H1 (cell line): Measurements from ENCODE around the gene ASB8. TPM values are rescaled to one million over a fixed set of nuclear protein-coding genes. Genes with fewer than 3 reads are reported as not detected.

Experiments
- polyA plus RNA-seq, 7 experiments: library from polyadenylated mRNA; depleted of rRNA in 3 of 7; stranded (reverse) in 5 of 7; unstranded in 2 of 7; fragments of >200 nt in 5 of 7; fragments of 200-250 nt in 2 of 7; gene quantifications; 1 replicate in 5 of 7; 2 replicates in 1 of 7; 4 replicates in 1 of 7; pipeline versions ENCODE4 v1.2.1 to v1.2.3, GENCODE V29; 2011 to 2013; ENCODE audit warnings: missing spikeins in 2 of 7, mixed read lengths in 2 of 7
- total RNA-seq: library from RNA; stranded (reverse); fragmentation: NEBNext Ultra II Directional; extraction: Animal tissue kit (Norgen Biotek cat#: 25700); gene quantifications from 2 replicates; pipeline ENCODE4 v1.2.1, GENCODE V29; 2021
- TF ChIP-seq, protein P1 (sequence below): fragments of 300-600 bp; sonication (generic); IDR thresholded peaks from 2 replicates; pipeline ENCODE4 v1.7.1; 2012; ENCODE audit warnings: low read length, moderate library complexity, mild to moderate bottlenecking, inconsistent platforms; ENCODE audit not compliant: insufficient replicate concordance

The ASB8 gene
- total and polyA plus RNA-seq, 2 of the 8 experiments (the other 6 are each of a cell fraction or from before 2014, with no cell fraction given) = 3.8 to 8.3 TPM

DNA sequence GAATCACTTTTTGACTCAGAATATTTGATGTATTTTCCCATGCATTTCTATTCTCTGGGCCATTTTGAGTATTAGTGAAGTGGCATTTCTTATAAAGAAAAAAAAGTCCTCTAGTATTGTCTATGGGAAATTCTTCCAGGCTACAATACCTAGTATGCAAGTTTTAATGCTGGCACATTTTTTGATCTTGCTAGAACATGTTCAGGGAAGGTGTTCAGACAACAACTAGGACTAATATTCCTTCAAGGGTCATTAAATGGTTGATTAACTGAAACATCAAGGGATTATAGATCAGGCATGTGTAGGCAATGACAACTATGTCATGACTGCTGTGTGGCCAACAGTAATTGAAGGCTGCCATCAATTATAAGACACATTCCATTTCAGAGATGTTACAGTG, 33.8 kb upstream of the ASB8 start (continued):
- TF ChIP-seq, protein P1, sequence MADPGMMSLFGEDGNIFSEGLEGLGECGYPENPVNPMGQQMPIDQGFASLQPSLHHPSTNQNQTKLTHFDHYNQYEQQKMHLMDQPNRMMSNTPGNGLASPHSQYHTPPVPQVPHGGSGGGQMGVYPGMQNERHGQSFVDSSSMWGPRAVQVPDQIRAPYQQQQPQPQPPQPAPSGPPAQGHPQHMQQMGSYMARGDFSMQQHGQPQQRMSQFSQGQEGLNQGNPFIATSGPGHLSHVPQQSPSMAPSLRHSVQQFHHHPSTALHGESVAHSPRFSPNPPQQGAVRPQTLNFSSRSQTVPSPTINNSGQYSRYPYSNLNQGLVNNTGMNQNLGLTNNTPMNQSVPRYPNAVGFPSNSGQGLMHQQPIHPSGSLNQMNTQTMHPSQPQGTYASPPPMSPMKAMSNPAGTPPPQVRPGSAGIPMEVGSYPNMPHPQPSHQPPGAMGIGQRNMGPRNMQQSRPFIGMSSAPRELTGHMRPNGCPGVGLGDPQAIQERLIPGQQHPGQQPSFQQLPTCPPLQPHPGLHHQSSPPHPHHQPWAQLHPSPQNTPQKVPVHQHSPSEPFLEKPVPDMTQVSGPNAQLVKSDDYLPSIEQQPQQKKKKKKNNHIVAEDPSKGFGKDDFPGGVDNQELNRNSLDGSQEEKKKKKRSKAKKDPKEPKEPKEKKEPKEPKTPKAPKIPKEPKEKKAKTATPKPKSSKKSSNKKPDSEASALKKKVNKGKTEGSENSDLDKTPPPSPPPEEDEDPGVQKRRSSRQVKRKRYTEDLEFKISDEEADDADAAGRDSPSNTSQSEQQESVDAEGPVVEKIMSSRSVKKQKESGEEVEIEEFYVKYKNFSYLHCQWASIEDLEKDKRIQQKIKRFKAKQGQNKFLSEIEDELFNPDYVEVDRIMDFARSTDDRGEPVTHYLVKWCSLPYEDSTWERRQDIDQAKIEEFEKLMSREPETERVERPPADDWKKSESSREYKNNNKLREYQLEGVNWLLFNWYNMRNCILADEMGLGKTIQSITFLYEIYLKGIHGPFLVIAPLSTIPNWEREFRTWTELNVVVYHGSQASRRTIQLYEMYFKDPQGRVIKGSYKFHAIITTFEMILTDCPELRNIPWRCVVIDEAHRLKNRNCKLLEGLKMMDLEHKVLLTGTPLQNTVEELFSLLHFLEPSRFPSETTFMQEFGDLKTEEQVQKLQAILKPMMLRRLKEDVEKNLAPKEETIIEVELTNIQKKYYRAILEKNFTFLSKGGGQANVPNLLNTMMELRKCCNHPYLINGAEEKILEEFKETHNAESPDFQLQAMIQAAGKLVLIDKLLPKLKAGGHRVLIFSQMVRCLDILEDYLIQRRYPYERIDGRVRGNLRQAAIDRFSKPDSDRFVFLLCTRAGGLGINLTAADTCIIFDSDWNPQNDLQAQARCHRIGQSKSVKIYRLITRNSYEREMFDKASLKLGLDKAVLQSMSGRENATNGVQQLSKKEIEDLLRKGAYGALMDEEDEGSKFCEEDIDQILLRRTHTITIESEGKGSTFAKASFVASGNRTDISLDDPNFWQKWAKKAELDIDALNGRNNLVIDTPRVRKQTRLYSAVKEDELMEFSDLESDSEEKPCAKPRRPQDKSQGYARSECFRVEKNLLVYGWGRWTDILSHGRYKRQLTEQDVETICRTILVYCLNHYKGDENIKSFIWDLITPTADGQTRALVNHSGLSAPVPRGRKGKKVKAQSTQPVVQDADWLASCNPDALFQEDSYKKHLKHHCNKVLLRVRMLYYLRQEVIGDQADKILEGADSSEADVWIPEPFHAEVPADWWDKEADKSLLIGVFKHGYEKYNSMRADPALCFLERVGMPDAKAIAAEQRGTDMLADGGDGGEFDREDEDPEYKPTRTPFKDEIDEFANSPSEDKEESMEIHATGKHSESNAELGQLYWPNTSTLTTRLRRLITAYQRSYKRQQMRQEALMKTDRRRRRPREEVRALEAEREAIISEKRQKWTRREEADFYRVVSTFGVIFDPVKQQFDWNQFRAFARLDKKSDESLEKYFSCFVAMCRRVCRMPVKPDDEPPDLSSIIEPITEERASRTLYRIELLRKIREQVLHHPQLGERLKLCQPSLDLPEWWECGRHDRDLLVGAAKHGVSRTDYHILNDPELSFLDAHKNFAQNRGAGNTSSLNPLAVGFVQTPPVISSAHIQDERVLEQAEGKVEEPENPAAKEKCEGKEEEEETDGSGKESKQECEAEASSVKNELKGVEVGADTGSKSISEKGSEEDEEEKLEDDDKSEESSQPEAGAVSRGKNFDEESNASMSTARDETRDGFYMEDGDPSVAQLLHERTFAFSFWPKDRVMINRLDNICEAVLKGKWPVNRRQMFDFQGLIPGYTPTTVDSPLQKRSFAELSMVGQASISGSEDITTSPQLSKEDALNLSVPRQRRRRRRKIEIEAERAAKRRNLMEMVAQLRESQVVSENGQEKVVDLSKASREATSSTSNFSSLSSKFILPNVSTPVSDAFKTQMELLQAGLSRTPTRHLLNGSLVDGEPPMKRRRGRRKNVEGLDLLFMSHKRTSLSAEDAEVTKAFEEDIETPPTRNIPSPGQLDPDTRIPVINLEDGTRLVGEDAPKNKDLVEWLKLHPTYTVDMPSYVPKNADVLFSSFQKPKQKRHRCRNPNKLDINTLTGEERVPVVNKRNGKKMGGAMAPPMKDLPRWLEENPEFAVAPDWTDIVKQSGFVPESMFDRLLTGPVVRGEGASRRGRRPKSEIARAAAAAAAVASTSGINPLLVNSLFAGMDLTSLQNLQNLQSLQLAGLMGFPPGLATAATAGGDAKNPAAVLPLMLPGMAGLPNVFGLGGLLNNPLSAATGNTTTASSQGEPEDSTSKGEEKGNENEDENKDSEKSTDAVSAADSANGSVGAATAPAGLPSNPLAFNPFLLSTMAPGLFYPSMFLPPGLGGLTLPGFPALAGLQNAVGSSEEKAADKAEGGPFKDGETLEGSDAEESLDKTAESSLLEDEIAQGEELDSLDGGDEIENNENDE = no peak
